Measurements from ENCODE around the gene ABCA5. TPM values are rescaled to one million over a fixed set of nuclear protein-coding genes. Genes with fewer than 3 reads are reported as not detected.

The ABCA5 gene
- total and polyA plus RNA-seq, 4 donors = 4.8 to 76.3 (median 19.8) TPM

GRCh38 chr17:69235338-69236058, 91.4 kb downstream of the ABCA5 start:
- TF ChIP-seq, protein P1, sequence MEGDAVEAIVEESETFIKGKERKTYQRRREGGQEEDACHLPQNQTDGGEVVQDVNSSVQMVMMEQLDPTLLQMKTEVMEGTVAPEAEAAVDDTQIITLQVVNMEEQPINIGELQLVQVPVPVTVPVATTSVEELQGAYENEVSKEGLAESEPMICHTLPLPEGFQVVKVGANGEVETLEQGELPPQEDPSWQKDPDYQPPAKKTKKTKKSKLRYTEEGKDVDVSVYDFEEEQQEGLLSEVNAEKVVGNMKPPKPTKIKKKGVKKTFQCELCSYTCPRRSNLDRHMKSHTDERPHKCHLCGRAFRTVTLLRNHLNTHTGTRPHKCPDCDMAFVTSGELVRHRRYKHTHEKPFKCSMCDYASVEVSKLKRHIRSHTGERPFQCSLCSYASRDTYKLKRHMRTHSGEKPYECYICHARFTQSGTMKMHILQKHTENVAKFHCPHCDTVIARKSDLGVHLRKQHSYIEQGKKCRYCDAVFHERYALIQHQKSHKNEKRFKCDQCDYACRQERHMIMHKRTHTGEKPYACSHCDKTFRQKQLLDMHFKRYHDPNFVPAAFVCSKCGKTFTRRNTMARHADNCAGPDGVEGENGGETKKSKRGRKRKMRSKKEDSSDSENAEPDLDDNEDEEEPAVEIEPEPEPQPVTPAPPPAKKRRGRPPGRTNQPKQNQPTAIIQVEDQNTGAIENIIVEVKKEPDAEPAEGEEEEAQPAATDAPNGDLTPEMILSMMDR (IDR thresholded peaks at IDR 0.05; ENCODE audit: control extremely low read depth, extremely low read depth) = peak; percentile 61
- Histone ChIP-seq H3K4me1 (ENCODE audit: control insufficient read depth in 5 of 5, insufficient read depth in 5 of 5, low read length in 5 of 5) (peaks cover 0 to 14% (median 0%) of the 10 kb centered on the region in 5 donors), H3K9ac (ENCODE audit: insufficient read depth in 1 of 2, low read length in 2 of 2) (peak overlapping the region in 1 of 2 donors; percentile 26), H3K36me3 (ENCODE audit: control insufficient read depth in 4 of 4, insufficient read depth in 4 of 4, low read length in 4 of 4) (peaks cover 0 to 3% (median 0%) of the 10 kb centered on the region in 4 donors), H3K4me3 (no peak overlapping the region), H3K9me3 (ENCODE audit: control insufficient read depth in 4 of 4, insufficient read depth in 3 of 4, low read length in 3 of 4) (peaks cover 0 to 3% (median 1%) of the 10 kb centered on the region in 4 donors), H3K27me3 (ENCODE audit: control insufficient read depth in 3 of 3, insufficient read depth in 3 of 3, low read length in 2 of 3) (no peaks in the 10 kb centered on the region), H3K27ac (ENCODE audit: low read depth in 1 of 2, low read length in 1 of 2) (no peak overlapping the region)
- WGBS, 2 donors = 3 to 8% methylated on average over 1 of the region's 1 CpG
- peak; percentile 84 to 90 (median 87) for DNase-seq
- peak; percentile 86 for ATAC-seq (ENCODE audit: insufficient read depth, low FRiP score)

DNA sequence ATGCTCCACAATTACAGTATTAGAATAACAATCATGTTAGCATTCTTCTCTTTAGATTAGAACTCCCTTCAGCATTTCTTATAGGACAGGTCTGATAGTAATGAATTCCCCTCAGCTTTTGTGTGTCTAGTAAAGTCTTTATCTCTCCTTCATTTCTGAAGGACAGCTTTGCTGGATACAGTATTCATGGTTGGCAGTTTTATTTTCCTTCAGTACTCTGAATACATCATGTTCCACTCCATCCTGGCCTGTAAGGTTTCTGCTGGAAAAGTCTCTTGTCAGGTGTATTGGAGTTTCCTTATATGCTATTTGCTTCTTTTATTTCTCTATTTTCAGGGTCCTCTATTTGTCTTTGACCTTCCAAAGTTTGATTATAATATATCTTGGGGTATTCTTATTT, 94.3 kb downstream of the ABCA5 start:
- TF ChIP-seq, protein P1 (IDR thresholded peaks at IDR 0.05; ENCODE audit: control extremely low read depth, extremely low read depth) = no peak
- peaks cover 0 to 3% (median 1%) of the 10 kb centered on the region in 4 donors for H3K9me3 ChIP-seq (ENCODE audit: control insufficient read depth in 4 of 4, insufficient read depth in 3 of 4, low read length in 3 of 4)
- H3K27ac ChIP-seq (ENCODE audit: low read depth in 1 of 2, low read length in 1 of 2) = no peak overlapping the region
- no peak overlapping the region for H3K4me3 ChIP-seq
- H3K9ac ChIP-seq (ENCODE audit: insufficient read depth in 1 of 2, low read length in 2 of 2) = no peak overlapping the region
- no peaks in the 10 kb centered on the region for H3K36me3 ChIP-seq (ENCODE audit: control insufficient read depth in 4 of 4, insufficient read depth in 4 of 4, low read length in 4 of 4)
- no peak for ATAC-seq (ENCODE audit: insufficient read depth, low FRiP score)
- no peak for DNase-seq
- peaks cover 0 to 10% (median 0%) of the 10 kb centered on the region in 5 donors for H3K4me1 ChIP-seq (ENCODE audit: control insufficient read depth in 5 of 5, insufficient read depth in 5 of 5, low read length in 5 of 5)
- H3K27me3 ChIP-seq (ENCODE audit: control insufficient read depth in 3 of 3, insufficient read depth in 3 of 3, low read length in 2 of 3) = no peaks in the 10 kb centered on the region

GRCh38 chr17:69231521-69231920, 95.4 kb downstream of the ABCA5 start:
- Histone ChIP-seq H3K4me3 (no peak overlapping the region), H3K9me3 (ENCODE audit: control insufficient read depth in 4 of 4, insufficient read depth in 3 of 4, low read length in 3 of 4) (peaks cover 0 to 3% (median 1%) of the 10 kb centered on the region in 4 donors), H3K27ac (ENCODE audit: low read depth in 1 of 2, low read length in 1 of 2) (no peak overlapping the region), H3K27me3 (ENCODE audit: control insufficient read depth in 3 of 3, insufficient read depth in 3 of 3, low read length in 2 of 3) (no peaks in the 10 kb centered on the region), H3K4me1 (ENCODE audit: control insufficient read depth in 5 of 5, insufficient read depth in 5 of 5, low read length in 5 of 5) (peaks cover 0 to 10% (median 0%) of the 10 kb centered on the region in 5 donors), H3K9ac (ENCODE audit: insufficient read depth in 1 of 2, low read length in 2 of 2) (no peak overlapping the region), H3K36me3 (ENCODE audit: control insufficient read depth in 4 of 4, insufficient read depth in 4 of 4, low read length in 4 of 4) (no peaks in the 10 kb centered on the region)
- TF ChIP-seq, protein P1 (IDR thresholded peaks at IDR 0.05; ENCODE audit: control extremely low read depth, extremely low read depth) = no peak
- WGBS, 2 donors = 87 to 95% methylated on average over 1 of the region's 1 CpG
- no peak for ATAC-seq (ENCODE audit: insufficient read depth, low FRiP score)
- DNase-seq = no peak
